ENCODE measurements around the gene CXCL1.

Gene CXCL1

DNA sequence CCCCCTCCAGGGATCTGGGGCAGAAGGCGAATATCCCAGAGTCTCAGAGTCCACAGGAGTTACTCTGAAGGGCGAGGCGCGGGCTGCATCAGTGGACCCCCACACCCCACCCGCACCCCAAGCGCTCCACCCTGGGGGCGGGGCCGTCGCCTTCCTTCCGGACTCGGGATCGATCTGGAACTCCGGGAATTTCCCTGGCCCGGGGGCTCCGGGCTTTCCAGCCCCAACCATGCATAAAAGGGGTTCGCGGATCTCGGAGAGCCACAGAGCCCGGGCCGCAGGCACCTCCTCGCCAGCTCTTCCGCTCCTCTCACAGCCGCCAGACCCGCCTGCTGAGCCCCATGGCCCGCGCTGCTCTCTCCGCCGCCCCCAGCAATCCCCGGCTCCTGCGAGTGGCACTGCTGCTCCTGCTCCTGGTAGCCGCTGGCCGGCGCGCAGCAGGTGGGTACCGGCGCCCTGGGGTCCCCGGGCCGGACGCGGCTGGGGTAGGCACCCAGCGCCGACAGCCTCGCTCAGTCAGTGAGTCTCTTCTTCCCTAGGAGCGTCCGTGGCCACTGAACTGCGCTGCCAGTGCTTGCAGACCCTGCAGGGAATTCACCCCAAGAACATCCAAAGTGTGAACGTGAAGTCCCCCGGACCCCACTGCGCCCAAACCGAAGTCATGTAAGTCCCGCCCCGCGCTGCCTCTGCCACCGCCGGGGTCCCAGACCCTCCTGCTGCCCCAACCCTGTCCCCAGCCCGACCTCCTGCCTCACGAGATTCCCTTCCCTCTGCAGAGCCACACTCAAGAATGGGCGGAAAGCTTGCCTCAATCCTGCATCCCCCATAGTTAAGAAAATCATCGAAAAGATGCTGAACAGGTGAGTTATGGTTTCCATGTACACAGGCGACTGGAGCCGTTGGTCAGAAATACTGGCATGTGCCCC is at the start of gene CXCL1:
CXCL1 (plus strand) TSS at position 264 of the 926 bp plus-strand sequence; CDS start at position 342, 78 bp downstream.
- no peak for FAIRE-seq

DNA sequence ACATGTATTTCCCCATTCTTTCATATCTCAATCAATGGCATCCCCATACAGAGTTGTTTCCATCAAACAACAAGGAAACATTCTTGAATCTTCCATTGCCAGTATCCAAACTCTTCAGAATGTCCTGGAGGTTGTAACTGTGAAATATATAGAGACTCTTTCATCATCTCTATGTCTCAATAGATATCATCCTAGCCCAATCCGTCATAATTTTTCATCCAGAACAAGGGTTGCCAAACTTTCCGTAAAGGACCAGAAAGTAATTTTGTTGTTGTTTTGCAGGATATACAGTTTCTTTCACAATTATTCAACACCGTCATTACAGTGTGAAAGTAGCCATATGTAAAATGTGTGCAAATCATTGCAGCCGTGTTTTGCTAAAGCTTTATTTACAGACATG is 47.9 kb upstream of the CXCL1 start:
- FAIRE-seq: no peak

DNA sequence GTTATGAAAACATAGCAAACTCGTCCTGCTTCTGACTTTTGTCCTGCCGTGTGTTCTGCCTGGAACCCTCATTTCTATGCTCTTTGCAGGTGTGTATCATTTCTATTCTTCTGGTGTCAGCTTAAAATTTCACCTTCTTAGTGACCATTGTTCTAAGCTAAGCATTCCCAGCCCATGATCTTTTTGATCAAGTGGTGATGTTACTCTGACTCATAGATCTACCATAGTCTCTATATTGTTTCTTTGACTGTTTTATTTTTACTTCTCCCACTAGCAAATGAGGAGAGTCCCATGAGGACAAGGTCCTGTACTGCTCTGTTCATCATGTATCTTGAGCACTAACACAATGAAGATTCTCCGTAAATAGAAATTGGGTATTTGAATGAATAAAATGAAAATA is 46.8 kb upstream of the CXCL1 start:
- no peak for FAIRE-seq

DNA sequence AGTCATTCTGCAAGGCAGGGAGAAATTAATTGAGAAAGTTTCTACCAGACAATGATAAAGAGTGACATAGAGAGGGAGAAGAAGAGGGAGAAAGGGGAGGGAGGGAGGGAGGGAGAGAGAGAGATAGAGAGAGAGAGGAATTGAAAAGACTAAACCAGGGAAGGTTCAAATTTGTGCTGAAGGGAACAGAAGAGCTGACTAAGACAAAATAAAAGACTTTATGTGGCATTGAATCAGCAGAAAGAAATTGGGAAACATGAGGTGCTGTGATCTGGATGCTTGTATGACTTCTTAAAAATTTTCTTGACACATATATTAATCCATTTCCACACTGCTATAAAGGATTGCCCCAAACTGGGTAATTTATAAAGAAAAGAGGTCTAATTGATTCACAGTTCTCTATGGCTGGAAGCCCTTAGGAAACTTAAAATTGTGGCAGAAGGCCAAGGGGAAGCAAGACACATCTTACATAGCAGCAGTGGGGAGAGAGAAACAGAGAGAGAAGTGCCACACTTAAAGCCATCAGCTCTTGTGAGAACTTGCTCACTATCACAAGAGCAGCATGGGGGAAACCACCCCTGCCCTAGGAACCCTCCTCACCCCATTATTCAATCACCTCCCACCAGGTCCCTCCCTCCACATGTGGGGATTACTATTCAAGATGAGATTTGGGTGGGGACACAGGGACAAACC is 46.2 kb upstream of the CXCL1 start:
- FAIRE-seq: no peak

DNA sequence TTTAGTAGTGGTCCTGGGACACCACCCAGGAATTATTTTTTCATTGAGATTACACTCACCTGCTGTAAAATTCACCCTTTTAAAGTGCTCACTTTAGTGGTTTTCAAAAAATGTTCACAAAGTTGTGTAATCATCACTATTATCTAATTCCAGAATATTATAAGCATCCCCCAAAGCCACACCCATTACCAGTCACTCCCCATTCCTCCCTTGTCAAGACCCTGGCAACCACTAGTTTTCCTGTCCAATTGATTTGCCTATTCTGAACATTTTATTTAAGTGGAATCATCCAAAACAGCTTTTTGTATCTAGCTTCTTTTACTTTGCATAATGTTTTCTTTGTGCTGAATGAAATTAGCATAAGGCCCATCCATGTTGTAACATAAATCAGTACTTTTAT is 45.4 kb upstream of the CXCL1 start:
- no peak for FAIRE-seq

DNA sequence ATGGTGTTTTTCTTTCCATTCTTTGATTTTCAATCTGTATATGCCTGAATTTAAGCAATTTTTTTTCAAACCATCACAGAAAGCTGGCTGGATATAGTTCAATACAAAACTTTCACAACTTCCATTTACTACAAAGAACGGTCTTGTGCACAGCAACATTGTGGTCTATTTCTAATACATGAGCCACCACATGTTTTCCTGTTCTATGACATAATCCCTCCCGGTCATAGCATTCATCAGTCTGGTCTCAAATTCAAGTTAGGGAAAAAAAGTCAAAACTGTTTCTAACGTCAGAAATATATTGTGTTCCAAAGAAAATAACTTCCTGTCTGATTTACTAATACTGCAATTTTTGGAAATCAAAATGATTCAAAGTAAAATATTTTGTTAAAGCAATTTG is 40.2 kb upstream of the CXCL1 start:
- no peak for FAIRE-seq

DNA sequence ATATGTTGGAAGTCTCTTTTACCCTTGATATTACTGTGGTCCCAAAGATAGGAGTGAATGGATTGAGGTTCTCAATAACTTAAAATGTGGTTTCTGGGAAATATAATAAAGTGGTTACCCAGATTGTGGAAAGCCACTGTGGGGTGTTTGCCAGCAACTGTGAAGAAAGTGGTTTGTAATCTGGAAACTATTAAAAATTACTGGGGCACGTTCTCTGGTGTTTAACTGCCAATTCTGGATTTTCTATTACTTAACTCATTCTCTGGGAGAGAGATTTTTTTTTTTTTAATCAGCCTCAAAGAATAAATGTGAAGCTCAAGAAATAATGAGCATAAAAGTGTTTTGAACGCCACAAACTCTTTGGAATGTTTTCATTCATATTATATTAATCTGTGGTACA is 37.6 kb upstream of the CXCL1 start:
- FAIRE-seq: no peak

DNA sequence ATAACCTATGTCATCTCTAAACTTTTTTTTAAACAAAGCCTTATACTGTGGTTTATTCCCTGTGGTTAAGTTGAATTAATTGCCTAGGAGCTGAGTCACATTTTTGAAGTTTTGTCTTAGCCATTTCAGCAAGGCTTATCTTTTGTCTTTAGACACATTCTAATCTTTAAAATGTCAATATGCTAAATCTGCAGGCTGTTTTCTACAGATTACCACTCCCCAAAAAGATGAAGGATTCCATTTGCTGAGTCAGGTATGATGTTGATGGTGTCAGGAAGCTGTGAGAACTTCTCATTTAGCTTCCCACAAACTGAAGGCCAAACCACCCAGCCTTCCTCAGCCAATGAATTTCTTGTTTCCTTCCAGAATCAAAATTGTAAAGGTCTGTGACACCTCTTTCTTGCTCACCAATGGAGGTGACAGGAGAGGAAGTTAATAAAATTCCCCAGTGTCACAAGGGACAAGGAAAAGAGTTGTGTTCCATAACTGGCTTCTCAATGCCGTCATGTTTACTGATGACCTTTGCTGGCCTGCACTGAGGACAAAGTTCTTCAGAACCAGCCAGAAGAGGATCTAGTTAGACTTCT is 36.4 kb upstream of the CXCL1 start:
- no peak for FAIRE-seq

DNA sequence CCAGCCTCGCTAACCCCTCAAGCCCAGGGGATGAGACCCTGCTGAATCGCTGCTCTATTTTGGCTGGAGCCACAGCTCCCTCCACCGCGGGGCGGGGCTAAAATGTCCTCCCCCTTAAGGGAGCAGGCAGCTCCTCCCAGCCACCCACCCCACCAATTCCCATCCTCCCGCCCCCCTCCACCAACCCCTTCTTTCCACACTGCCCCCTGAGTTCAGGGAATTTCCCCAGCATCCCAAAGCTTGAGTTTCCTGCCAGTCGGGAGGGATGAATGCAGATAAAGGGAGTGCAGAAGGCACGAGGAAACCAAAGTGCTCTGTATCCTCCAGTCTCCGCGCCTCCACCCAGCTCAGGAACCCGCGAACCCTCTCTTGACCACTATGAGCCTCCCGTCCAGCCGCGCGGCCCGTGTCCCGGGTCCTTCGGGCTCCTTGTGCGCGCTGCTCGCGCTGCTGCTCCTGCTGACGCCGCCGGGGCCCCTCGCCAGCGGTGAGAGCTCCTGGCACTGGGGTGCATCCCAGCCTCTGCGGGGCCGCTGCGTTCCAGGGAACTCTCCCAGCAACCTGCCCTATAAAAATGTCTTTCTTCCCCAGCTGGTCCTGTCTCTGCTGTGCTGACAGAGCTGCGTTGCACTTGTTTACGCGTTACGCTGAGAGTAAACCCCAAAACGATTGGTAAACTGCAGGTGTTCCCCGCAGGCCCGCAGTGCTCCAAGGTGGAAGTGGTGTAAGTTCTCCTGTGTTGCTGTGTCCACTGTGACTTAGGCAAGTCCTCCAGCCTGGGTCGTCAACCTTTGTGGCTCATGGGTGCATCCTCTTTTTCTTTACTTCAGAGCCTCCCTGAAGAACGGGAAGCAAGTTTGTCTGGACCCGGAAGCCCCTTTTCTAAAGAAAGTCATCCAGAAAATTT is 32.6 kb upstream of the CXCL1 start, which contains the start of gene CXCL6:
CXCL6 (plus strand) TSS at position 306 of the 907 bp plus-strand sequence; CDS start at position 379, 73 bp downstream.
- FAIRE-seq: no peak

DNA sequence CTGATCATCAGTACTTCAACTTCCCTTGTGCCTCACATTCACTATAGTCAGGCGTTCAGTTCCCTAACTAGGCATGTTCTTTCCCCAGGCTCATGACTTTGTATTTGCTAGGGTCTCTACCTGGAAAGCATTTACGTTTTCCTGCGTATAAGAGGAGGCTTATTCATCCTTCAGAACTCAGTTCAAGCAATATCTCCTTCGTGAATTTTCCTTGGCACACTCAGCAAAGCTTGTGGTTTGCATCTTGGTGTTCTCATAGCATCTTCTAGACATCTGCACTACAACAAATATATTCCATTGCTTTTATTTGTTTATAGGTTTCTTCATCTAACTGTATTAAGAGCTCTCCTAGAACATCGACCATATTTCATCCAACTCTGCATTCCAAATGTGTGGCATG is 30.1 kb upstream of the CXCL1 start:
- no peak for FAIRE-seq

DNA sequence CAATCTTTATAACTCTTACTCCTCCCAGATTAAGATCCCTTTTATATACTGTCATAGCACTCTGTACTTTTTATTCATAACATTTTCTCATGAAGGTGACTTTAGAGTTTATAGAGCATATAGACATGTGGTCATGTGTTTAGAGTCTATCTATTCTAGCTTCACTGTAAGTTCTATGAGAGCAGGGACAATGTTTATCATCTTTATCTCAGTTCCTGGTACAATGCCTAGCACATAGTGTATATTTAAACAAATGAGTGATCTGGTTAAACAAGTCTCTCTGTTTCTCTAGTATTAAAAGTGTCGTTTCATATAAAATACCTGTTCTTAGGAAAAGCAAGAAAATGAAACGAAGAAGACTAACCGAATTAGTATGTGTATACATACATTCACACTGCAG is 29.5 kb upstream of the CXCL1 start:
- no peak for FAIRE-seq

DNA sequence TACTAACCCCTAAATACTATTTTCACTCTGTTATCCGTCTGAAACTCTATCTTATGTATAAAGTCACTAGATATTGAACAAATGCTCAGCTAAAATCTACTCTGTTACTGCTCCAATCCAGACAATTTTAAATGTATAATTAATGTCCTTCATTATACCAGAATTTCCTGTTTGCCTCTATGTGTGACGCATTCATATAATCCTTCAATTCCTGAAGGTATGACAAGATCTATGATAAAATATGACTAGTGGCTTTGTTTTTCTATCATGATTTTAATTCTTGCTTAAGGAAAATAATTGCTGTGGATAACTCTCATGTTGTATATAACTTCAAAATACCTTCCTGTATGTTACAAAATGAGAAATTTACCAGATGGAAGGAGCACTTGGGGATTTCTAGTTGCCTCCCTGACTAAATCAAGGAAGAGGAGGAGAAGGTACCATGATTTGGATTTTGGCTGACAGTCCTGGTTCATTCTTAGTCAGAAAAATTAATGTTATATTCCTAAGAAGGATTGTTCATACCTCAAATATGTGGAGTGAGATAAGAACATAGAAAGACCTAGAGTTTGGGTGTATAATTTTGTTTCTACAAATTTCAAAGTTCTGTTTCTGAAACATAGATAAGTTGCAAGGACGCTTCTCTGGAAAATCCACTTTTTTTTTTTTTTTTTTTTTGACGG is 27.8 kb upstream of the CXCL1 start:
- FAIRE-seq: no peak

DNA sequence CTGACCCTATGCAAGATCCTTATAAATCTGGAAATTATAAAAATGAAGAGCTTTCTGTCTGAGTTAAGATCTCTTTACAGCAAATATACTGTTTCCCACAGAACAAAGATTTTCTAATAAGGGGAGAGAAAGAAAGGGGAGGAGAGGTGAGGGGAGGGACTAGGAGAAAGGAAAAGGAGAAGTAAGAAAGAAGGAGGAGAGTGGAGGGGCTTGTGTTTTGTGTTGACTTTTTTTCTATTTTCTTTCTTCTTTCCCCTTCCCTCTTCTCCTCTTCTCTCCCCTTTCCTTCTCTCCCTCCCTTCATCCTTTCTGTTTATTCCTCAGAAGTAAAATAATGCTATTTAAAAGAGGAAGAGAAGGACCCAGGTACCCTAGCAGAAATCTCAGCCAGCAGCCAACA is 26.5 kb upstream of the CXCL1 start:
- FAIRE-seq: no peak

DNA sequence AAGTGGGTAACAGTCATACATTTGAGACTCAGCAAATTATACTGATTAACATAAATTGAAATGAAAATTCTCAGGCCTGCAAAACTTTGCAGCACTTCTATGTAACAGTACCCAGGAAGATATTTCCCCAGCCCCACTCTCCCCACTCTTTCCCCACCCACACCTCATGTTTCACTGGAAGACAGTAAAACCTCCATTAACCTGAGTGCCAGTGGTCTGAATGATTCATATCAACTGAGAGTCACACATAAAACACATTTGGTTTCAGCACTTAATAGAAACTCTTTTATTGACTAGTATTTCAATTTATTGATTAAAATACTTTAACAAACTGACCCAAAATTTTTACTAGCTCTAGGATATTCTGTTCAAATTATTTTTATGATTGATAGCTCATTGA is 25.8 kb upstream of the CXCL1 start:
- FAIRE-seq: peak; percentile 62

DNA sequence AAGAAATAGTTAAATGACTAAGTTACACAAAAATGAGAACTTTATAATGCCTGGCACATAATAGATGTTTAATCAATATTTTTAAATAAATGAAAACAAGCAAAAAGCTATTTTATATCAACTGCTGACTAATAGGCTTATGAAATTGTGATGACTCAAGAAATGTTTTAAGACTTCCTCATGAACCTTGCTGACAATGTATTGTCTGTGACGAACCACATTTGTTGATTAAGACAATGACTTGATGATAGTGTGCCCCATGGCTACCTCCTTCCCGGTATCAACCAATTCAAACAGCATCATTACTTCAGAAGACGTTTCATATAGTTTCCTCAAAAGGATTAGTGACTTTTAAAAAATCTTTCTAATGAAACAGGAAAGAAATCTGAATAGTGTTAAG is 24.8 kb upstream of the CXCL1 start:
- FAIRE-seq: peak; percentile 43

DNA sequence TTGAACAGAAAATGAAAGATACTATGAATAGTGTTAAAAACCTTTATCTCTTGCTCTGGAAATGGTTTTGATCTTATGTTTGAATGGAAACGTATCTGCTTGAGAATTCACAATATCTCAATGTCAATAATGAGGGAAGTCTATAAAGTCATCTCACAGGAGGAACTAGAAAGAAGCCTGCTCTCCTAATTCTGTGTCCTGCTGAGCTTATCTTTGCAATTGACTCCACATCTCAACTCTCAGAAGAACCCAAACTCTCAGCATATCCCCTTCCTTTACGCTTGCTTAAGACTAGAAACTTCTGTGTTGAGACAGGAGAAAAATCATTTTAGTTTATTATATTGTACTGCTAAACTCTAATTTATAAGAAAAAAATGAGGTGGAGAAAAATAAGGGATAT is 24.4 kb upstream of the CXCL1 start:
- FAIRE-seq: no peak

DNA sequence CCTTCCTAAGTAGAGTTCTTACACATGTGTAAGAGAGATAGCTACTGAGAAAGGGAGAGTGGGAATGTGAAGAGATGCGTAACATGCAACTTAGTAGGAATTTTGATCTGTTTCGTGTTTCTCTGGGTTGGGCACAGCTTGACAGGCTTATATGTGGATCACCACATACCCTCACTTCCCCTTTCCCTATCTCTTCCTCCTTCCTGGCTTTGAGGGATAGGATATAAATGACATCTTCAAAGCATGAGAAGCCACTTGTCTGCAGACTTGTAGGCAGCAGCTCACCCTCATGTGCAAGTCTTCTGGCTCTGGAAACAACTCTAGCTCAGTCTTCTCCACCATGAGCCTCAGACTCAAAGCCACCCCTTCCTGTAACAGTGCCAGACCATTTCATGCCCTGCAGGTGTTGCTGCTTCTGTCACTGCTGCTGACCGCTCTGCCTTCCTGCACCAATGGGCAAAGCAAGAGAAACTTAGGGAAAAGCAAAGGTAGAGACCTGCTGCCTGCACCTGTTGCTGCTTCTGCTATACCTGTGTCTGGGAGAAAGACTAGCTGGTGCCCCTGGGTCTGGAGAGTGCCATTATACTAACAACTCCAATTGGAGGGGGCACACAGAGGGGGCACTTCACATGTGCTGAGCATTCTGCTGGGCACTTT is 21.5 kb upstream of the CXCL1 start:
- FAIRE-seq: no peak

DNA sequence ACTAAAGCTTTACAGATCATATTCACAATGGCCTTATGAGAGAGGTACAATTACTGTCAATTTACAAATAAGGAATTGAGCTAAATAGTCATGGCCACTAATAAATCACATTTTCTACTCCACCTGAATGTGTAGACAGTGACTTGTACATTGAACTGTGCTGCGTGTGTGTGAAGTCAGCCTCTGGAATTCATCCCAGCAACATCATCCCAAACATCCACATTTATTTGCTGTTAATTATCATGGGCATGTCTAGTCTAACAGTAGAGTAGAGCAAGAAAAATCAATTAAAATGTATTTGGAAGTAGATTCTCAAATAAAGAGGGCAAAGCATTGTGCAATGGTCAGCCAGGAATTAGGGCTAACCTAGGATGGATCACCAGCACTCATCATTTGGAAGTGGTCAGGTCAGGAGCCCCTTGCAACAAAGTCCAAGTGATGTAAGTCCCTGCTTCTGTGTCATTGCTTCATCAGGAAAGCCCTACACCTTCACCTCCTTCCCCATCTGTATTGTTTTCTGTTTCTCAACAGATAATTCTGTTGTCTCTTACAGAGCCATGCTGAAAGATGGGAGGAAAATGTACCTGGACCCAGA is 20.9 kb upstream of the CXCL1 start:
- no peak for FAIRE-seq

DNA sequence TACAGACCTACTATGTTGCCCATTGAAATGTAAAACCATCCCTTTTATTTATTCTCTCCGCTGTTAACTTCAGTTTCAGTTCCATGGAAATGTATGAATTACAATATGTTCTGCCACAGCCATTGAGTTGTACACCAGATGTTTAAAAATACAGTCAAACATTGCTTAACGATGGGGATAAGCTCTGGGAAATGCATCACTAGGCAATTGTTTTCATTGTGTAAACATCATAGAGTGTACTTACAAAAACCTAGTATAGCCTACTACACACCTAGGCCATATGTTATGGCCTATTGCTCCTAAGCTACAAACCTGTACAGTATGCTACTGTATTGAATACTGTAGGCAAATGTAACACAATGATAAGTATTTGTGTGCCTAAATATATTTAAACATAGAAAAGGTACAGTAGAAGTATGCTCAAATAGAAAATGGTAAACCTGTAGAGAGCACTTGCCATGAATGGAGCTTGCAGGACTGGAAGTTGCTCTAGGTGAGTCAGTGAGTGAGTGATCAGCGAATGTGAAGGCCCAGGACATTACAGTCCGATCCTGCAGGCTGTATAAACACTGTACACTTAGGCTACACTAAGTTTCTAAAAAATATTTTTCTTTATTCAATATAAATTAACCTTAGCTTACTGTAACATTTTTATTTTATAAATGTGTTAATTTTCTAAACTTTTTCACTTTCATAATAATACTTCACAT is 18.8 kb upstream of the CXCL1 start:
- peak; percentile 69 for FAIRE-seq

DNA sequence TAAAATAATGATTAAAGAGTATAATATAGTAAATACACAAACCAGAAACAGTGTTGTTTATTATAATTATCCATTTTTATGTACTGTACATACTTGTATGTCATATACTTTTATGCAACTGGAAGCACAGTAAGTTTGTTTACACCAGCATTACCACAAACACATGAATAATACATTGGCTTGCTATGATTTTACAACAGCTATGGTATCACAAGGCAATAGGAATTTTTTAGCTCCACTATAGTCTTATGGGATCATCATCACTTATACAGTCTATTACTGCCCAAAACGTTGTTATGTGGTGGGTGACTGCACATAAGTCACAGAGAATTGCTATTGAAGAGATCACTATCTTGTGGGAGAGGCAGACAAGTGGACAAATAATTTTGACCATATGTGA is 17.9 kb upstream of the CXCL1 start:
- peak; percentile 36 for FAIRE-seq

Measured in islet of Langerhans (tissue), 1 donor.